ENCODE measurements around the gene CPA5.

- TF ChIP-seq CTCF (IDR thresholded peaks at IDR 0.05) (no peak), EZH2 (IDR thresholded peaks at IDR 0.05) (no peak)
These were observed 40.6 kb upstream of the CPA5 start for GRCh38 chr7:130303982-130304381.
